SK-N-MC (cell line): ENCODE data around the gene TMEM158.

Experiments
- DNase-seq: peaks from one replicate; pipeline ENCODE4 v3.0.0-alpha.2; 2011; ENCODE audit warnings: low read depth, low spot score
- H3K27ac ChIP-seq: fragments of 200-600 bp; sonication (generic); 2 replicates; pipeline ENCODE4 v1.5.1; 2016; ENCODE audit warnings: mixed run types
- H3K36me3 ChIP-seq: fragments of 200-600 bp; sonication (generic); 2 replicates; pipeline ENCODE4 v1.6.1; 2017; ENCODE audit warnings: antibody characterized with exemption, low read length, mixed read lengths; ENCODE audit not compliant: insufficient read depth
- H3K4me3 ChIP-seq: fragments of 200-600 bp; sonication (generic); 2 replicates; pipeline ENCODE4 v1.5.1; 2016
- H3K9ac ChIP-seq: fragments of 200-600 bp; sonication (generic); 2 replicates; pipeline ENCODE4 v1.8.0; 2017; ENCODE audit warnings: mixed run types, mixed read lengths; ENCODE audit not compliant: insufficient read length
- H3K9me3 ChIP-seq: fragments of 200-600 bp; sonication (generic); 2 replicates; pipeline ENCODE4 v1.6.1; 2017; ENCODE audit warnings: low read depth, mild to moderate bottlenecking, antibody characterized with exemption, low read length, moderate library complexity, mixed read lengths
- EZH2 ChIP-seq: fragments of 200-600 bp; sonication (generic); IDR thresholded peaks from one replicate; pipeline ENCODE4 v1.6.1; 2017; ENCODE audit warnings: antibody characterized with exemption
- FOXP2 ChIP-seq: optimal IDR thresholded peaks from 2 replicates; pipeline ENCODE3; 2011; ENCODE audit warnings: mild to moderate bottlenecking, moderate library complexity; ENCODE audit not compliant: insufficient read depth; ENCODE audit errors: extremely low read length, control extremely low read depth
- POLR2AphosphoS5 ChIP-seq: IDR thresholded peaks from 2 replicates; pipeline ENCODE4 v1.6.1; 2012; ENCODE audit warnings: mild to moderate bottlenecking, low read depth, low read length, borderline replicate concordance

Gene TMEM158

DNA sequence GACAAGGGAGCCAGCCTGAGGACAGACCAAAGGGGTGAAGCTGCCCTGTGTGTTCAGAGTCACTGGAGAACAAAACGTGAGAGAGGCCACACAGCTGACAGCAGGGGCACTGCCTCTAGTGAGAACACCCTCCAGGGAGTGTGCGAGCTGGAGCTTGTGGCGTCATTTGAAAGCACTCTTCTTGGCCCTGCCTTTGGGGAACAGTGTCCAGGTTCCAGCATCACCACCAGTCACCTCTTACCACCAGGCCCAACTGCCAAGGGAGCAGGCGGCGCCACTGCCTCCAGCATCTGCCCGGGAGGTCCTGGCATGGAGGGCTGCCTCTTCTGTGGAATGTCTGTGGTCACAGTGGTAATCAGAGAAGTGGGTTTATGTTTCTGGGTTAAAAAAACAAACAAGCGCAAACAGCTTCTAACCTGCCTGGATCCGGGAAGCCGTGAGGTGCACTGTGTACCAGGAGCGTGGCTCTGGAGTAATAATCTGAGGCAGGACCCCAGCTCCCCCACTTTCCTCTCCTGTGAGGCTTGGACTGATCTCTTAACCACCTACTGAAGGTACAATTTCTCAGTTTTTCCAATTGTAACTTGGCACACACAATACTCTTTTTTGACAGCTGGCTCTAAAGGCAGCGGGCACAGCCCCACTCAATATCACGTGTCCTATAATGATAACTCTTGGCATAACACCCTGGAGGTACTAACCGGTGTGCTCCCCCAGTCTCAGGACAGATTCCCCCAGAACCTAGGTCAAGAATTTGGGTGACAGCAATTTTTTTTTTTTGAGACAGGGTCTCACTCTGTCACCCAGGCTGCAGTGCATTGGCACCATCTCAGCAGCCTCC lies 47.7 kb downstream of the TMEM158 start:
- H3K4me3 ChIP-seq: no peak overlapping the region
- DNase-seq: no peak
- H3K9me3 ChIP-seq: no peaks in the 10 kb centered on the region
- no peaks in the 10 kb centered on the region for H3K36me3 ChIP-seq
- no peak overlapping the region for H3K9ac ChIP-seq
- H3K27ac ChIP-seq: no peak overlapping the region
- TF ChIP-seq FOXP2 (no peak), POLR2AphosphoS5 (no peak), EZH2 (no peak)

DNA sequence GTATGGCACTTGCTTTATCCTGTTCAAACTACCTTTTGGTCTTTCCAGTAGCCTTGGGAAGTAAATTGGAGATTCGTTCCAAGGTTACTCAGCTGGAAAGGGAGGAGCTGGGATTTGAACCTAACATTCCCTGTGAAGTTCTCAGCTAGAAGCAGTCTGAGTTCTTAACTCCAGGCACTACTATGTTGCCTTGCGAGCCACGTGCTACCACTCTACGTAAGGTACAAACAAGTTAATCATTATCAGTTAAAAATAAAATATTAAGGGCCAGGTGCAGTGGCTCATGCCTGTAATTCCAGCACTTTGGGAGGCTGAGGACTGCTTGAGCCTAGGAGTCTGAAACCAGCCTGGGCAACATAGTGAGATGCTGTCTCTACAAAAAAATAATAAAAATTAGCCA lies 49.2 kb downstream of the TMEM158 start:
- TF ChIP-seq POLR2AphosphoS5 (no peak), EZH2 (no peak), FOXP2 (no peak)
- no peaks in the 10 kb centered on the region for H3K36me3 ChIP-seq
- no peak for DNase-seq
- H3K4me3 ChIP-seq: no peak overlapping the region
- no peak overlapping the region for H3K9ac ChIP-seq
- H3K27ac ChIP-seq: no peak overlapping the region
- H3K9me3 ChIP-seq: no peaks in the 10 kb centered on the region
